Activated CD4-positive, alpha-beta T cell treated with anti-CD3 and anti-CD28 coated beads, Interleukin-2, amount 10 ng/mL, durations not matched to agents 7 days and 5 days (primary cell): Measurements from ENCODE around the gene MRPL43. TPM values are rescaled to one million over a fixed set of nuclear protein-coding genes. Genes with fewer than 3 reads are reported as not detected.
A peak's percentile ranks its signal among the peaks of the same experiment; 100 is the strongest.

Source experiments
- CTCF ChIA-PET: fragments of 350-600 bp; sonication (Branson Sonifier 250); formaldehyde crosslinking; loops from one replicate; lab custom pipeline; 2021; ENCODE audit warnings: antibody characterized with exemption; lab: Charles Lee
- POLR2A ChIA-PET: fragments of 350-600 bp; sonication (Branson Sonifier 250); formaldehyde crosslinking; loops from one replicate; lab custom pipeline; 2021; ENCODE audit warnings: antibody characterized with exemption; lab: Charles Lee
- DNase-seq: peaks from one replicate; pipeline ENCODE4 v3.0.0-alpha.2; 2020
- H3K27ac Mint-ChIP-seq: one replicate; pipeline ENCODE4 v1.8.0; 2021; ENCODE audit warnings: mild to moderate bottlenecking, moderate library complexity, mixed read lengths
- H3K27me3 Mint-ChIP-seq: one replicate; pipeline ENCODE4 v1.8.0; 2021; ENCODE audit warnings: mixed read lengths
- H3K36me3 Mint-ChIP-seq: one replicate; pipeline ENCODE4 v1.8.0; 2021; ENCODE audit warnings: low read depth, mixed read lengths
- H3K4me1 Mint-ChIP-seq: one replicate; pipeline ENCODE4 v1.8.0; 2021; ENCODE audit warnings: mixed read lengths
- H3K4me3 Mint-ChIP-seq: one replicate; pipeline ENCODE4 v1.8.0; 2021; ENCODE audit warnings: mild to moderate bottlenecking, moderate library complexity, mixed read lengths
- H3K9me3 Mint-ChIP-seq: one replicate; pipeline ENCODE4 v1.8.0; 2021; ENCODE audit warnings: mixed read lengths
- total RNA-seq, 2 experiments: library from RNA; stranded (reverse); gene quantifications; one replicate each; pipeline ENCODE4 v1.2.3, GENCODE V29; 2021

Gene MRPL43
- total RNA-seq, 2 experiments from 2014 or later, result 55.9 to 57.0 TPM

DNA sequence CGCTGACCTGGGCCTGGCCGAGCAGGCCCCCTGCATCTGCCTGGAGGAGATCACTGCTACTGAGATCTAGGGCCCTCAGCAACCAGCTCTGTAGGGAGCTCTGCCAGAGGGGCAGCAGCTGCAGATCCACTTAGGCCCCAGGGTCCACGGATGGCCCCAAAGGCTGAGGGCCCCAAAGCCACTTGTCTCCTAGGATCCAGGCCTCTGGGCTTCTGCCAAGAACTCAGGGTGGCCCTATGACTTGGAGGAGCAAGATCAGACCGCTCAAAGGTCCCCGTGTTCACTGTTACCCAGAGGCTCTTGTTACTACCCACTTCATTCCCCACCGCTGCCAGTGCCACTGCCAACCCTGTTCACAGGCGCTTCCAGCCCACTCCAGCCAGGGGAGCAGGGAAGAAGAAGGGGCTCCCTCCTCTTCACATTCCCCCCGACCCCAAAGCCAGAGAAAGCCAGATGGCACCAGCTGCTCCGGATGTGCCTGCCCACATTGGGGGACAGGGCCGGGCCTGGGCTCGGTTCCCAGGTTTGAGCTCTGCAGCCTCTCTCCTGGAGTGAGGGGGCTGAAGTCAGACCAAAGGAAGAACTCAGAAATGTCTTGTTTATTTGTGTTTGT, 19.9 kb upstream of the MRPL43 start:
- H3K27me3 Mint-ChIP-seq, result no peaks in the 10 kb centered on the region
- no peak overlapping the region for H3K27ac Mint-ChIP-seq
- H3K4me1 Mint-ChIP-seq, result no peaks in the 10 kb centered on the region
- ChIA-PET CTCF (interaction anchor here (0.7 to 12.7 kb wide), 7 partner anchors 8 to 472 kb away, joined by 3 to 111 read pairs (median 3); partner anchors contain the start of genes HIF1AN, LZTS2, PDZD7 and SFXN3), POLR2A (no interaction called here)
- no peak overlapping the region for H3K4me3 Mint-ChIP-seq
- no peak for DNase-seq
- H3K9me3 Mint-ChIP-seq, result no peaks in the 10 kb centered on the region
- H3K36me3 Mint-ChIP-seq, result no peaks in the 10 kb centered on the region

- H3K4me1 Mint-ChIP-seq, result no peaks in the 10 kb centered on the region
- DNase-seq, result no peak
- CTCF ChIA-PET, result interaction anchor here (1.0 to 12.7 kb wide), 5 partner anchors 10 to 471 kb away, joined by 3 to 111 read pairs (median 4); partner anchors contain the start of gene HIF1AN
- POLR2A ChIA-PET, result no interaction called here
- no peaks in the 10 kb centered on the region for H3K27me3 Mint-ChIP-seq
- H3K27ac Mint-ChIP-seq, result no peak overlapping the region
- no peaks in the 10 kb centered on the region for H3K36me3 Mint-ChIP-seq
- H3K9me3 Mint-ChIP-seq, result no peaks in the 10 kb centered on the region
- H3K4me3 Mint-ChIP-seq, result no peak overlapping the region
These were observed 19.3 kb upstream of the MRPL43 start for GRCh38 chr10:101006593-101007098.

DNA sequence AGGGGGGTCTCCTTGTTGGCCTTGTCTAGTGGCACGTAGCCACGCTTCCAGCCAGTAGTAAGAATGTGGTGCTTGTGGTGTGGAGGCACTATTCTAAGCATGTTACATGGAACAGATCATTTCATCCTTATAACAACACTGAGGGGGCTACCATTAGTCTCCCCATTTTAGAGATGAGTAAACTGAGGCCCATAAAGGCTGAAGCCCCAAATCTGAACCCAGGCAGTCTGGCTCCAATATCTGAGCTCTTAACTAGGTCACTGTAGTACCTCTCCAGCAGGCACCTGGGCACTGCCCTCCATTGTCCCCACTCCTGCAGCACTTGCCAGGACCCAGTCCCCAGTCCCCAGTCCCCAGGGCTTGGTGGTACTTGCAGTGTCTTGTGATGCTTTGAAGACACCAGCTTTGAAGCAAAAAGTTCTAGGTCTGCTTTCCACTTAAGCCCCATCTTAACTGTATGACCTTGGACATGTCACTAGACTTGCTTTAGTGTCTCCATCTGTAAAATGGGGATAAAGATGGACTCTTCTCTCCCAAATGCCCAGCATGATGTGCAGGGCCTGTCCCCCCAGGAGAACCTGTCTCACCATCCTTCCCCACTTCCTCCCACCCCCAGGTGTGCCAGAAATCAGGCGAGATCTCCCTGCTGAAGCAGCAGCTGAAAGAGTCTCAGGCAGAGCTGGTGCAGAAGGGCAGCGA, 18.7 kb upstream of the MRPL43 start:
- H3K4me1 Mint-ChIP-seq, result peaks cover 2% of the 10 kb centered on the region
- no peaks in the 10 kb centered on the region for H3K9me3 Mint-ChIP-seq
- H3K27me3 Mint-ChIP-seq, result peaks cover 1% of the 10 kb centered on the region
- H3K36me3 Mint-ChIP-seq, result peaks cover 1% of the 10 kb centered on the region
- POLR2A ChIA-PET, result no interaction called here
- H3K27ac Mint-ChIP-seq, result peak overlapping the region; percentile 31
- no peak overlapping the region for H3K4me3 Mint-ChIP-seq
- DNase-seq, result no peak
- CTCF ChIA-PET, result interaction anchor here (1.2 to 12.7 kb wide), 3 partner anchors 9 to 470 kb away, joined by 3 to 111 read pairs (median 4); partner anchors contain the start of gene HIF1AN

GRCh38 chr10:101005361-101005760, 18.1 kb upstream of the MRPL43 start:
- POLR2A ChIA-PET, result no interaction called here
- peaks cover 2% of the 10 kb centered on the region for H3K36me3 Mint-ChIP-seq
- CTCF ChIA-PET, result interaction anchor here (1.0 to 12.7 kb wide), 3 partner anchors 8 to 24 kb away, joined by 3 to 111 read pairs (median 4); no protein-coding TSS in a partner anchor
- no peak for DNase-seq
- H3K27me3 Mint-ChIP-seq, result peaks cover 2% of the 10 kb centered on the region
- H3K27ac Mint-ChIP-seq, result no peak overlapping the region
- H3K4me3 Mint-ChIP-seq, result no peak overlapping the region
- H3K9me3 Mint-ChIP-seq, result no peaks in the 10 kb centered on the region
- H3K4me1 Mint-ChIP-seq, result peaks cover 4% of the 10 kb centered on the region

- CTCF ChIA-PET, result interaction anchor here (0.6 to 12.7 kb wide), 3 partner anchors 13 to 638 kb away, joined by 3 to 111 read pairs (median 3); no protein-coding TSS in a partner anchor
- Mint-ChIP-seq H3K9me3 (no peaks in the 10 kb centered on the region), H3K27ac (no peak overlapping the region), H3K4me3 (no peak overlapping the region), H3K4me1 (peaks cover 6% of the 10 kb centered on the region), H3K36me3 (peaks cover 2% of the 10 kb centered on the region), H3K27me3 (peaks cover 2% of the 10 kb centered on the region)
- DNase-seq, result no peak
- POLR2A ChIA-PET, result no interaction called here
These were observed 16.4 kb upstream of the MRPL43 start for GRCh38 chr10:101003639-101004206.

DNA sequence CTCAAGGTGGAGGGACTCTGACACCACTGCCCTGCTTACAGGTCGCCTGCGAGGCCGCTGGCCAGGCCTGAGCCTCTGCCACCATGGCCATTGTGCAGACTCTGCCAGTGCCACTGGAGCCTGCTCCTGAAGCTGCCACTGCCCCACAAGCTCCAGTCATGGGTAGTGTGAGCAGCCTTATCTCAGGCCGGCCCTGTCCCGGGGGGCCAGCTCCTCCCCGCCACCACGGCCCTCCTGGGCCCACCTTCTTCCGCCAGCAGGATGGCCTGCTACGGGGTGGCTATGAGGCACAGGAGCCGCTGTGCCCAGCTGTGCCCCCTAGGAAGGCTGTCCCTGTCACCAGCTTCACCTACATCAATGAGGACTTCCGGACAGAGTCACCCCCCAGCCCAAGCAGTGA, 15.2 kb upstream of the MRPL43 start:
- peaks cover 2% of the 10 kb centered on the region for H3K27me3 Mint-ChIP-seq
- POLR2A ChIA-PET, result interaction anchor here (0.7 kb wide), 1 partner anchor 36 kb away, joined by 4 read pairs; no protein-coding TSS in a partner anchor
- no peaks in the 10 kb centered on the region for H3K9me3 Mint-ChIP-seq
- DNase-seq, result no peak
- CTCF ChIA-PET, result interaction anchor here (1.0 to 12.7 kb wide), 4 partner anchors 9 to 39 kb away, joined by 3 to 111 read pairs (median 4); partner anchors contain the start of genes MRPL43 and TWNK
- no peak overlapping the region for H3K4me3 Mint-ChIP-seq
- H3K4me1 Mint-ChIP-seq, result peaks cover 13% of the 10 kb centered on the region
- H3K36me3 Mint-ChIP-seq, result peaks cover 2% of the 10 kb centered on the region
- no peak overlapping the region for H3K27ac Mint-ChIP-seq

DNA sequence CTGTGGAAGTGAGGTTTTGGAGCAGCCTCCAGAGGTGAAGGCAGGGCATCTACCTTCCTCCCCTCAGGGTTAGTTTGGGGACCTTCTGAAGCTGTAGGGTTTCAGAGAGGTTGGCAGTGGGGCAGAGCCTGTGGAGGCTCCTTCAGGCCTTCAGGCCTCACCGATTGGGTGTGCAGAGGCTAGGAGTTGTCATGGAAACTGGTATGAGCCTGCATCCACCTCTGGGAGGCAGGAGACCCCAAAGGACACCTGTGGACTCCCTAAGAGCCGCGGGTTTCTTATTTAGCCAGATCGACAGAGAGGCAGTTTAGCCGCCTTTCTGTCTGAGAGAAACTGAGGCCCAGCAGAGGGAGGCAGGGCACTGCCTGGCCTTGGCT, 14.3 kb upstream of the MRPL43 start:
- no peak for DNase-seq
- Mint-ChIP-seq H3K27me3 (peaks cover 2% of the 10 kb centered on the region), H3K9me3 (no peaks in the 10 kb centered on the region), H3K4me1 (peaks cover 15% of the 10 kb centered on the region), H3K27ac (no peak overlapping the region), H3K4me3 (no peak overlapping the region), H3K36me3 (peaks cover 2% of the 10 kb centered on the region)
- CTCF ChIA-PET, result interaction anchor here (1.4 to 12.7 kb wide), 2 partner anchors 15 to 40 kb away, joined by 4 to 111 read pairs; no protein-coding TSS in a partner anchor
- POLR2A ChIA-PET, result no interaction called here

- POLR2A ChIA-PET, result no interaction called here
- H3K4me1 Mint-ChIP-seq, result peaks cover 20% of the 10 kb centered on the region
- CTCF ChIA-PET, result interaction anchor here (12.7 kb wide), 1 partner anchor 15 kb away, joined by 111 read pairs; no protein-coding TSS in a partner anchor
- DNase-seq, result no peak
- H3K27me3 Mint-ChIP-seq, result peaks cover 2% of the 10 kb centered on the region
- H3K27ac Mint-ChIP-seq, result peak overlapping the region; percentile 27
- peaks cover 2% of the 10 kb centered on the region for H3K36me3 Mint-ChIP-seq
- no peaks in the 10 kb centered on the region for H3K9me3 Mint-ChIP-seq
- peak overlapping the region; percentile 54 for H3K4me3 Mint-ChIP-seq
These were observed 13.8 kb upstream of the MRPL43 start for GRCh38 chr10:101000915-101001658.

GRCh38 chr10:101000127-101000914, 13.0 kb upstream of the MRPL43 start:
- no peak for DNase-seq
- CTCF ChIA-PET, result interaction anchor here (0.9 to 12.7 kb wide), 6 partner anchors 10 to 52 kb away, joined by 3 to 111 read pairs (median 3); no protein-coding TSS in a partner anchor
- Mint-ChIP-seq H3K27me3 (peaks cover 2% of the 10 kb centered on the region), H3K4me3 (peak overlapping the region; percentile 54), H3K27ac (peak overlapping the region; percentile 68), H3K4me1 (peaks cover 26% of the 10 kb centered on the region), H3K9me3 (no peaks in the 10 kb centered on the region), H3K36me3 (peaks cover 2% of the 10 kb centered on the region)
- POLR2A ChIA-PET, result no interaction called here

DNA sequence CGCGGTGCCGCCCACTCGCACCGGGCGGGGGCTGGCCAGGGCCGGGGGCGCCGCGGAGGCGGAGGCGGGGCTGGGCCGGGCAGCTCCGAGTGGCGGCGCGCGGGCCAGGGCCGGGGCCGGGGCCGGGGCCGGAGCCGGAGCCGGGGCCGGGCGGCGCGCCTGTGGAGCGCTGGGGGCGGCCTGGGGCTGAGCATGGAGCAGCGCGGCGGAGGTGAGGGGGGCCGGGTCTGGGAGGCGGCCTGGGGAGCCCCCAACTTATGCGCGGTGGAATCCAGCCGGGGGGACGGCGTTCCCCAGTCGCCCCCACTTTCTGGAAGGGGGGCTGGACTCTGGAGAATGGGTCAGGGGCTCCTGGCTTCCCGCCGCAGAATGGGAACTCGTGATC, 12.4 kb upstream of the MRPL43 start, which contains the start of gene LZTS2:
Gene LZTS2, plus strand, starts transcription at position 67 of the 385 bp plus-strand sequence. CDS start 2,731 bp downstream, outside the sequence.
- CTCF ChIA-PET, result interaction anchor here (0.7 to 12.7 kb wide), 10 partner anchors 8 to 52 kb away, joined by 3 to 111 read pairs (median 3); no protein-coding TSS in a partner anchor
- Mint-ChIP-seq H3K4me1 (peaks cover 27% of the 10 kb centered on the region), H3K27me3 (peaks cover 2% of the 10 kb centered on the region), H3K27ac (peak within 1 kb of the TSS; percentile 88), H3K4me3 (peak within 1 kb of the TSS; percentile 80), H3K9me3 (no peaks in the 10 kb centered on the region), H3K36me3 (peaks cover 2% of the 10 kb centered on the region)
- DNase-seq, result no peak
- POLR2A ChIA-PET, result no interaction called here
